Sigmoid colon (tissue), 7 donors: Measurements from ENCODE around the gene MEGF11. TPM values are rescaled to one million over a fixed set of nuclear protein-coding genes. Genes with fewer than 3 reads are reported as not detected.
"Not testable (repeated sequence)": the region's sequence is repeated elsewhere in the genome, so short reads cannot be mapped to it uniquely, and the experiment has no call there.

ENCODE experiments used
- DNase-seq: peaks from one replicate; pipeline ENCODE4 v3.0.0-alpha.2; 2019
- H3K27ac ChIP-seq, 4 donors: fragments of 200-600 bp; sonication (generic); one replicate each; pipeline ENCODE4 v1.5.1; 2016 to 2019; ENCODE audit warnings: mild to moderate bottlenecking in 1 of 4
- H3K27me3 ChIP-seq, 3 donors: fragments of 200-600 bp; sonication (generic); one replicate each; pipeline ENCODE4 v1.5.1; 2019; ENCODE audit warnings: mild to moderate bottlenecking in 1 of 3
- H3K36me3 ChIP-seq, 4 donors: fragments of 200-600 bp; sonication (generic); one replicate each; pipeline ENCODE4 v1.5.1; 2016 to 2019
- H3K4me1 ChIP-seq, 4 donors: fragments of 200-600 bp; sonication (generic); one replicate each; pipeline ENCODE4 v1.5.1; 2017 to 2019
- H3K4me3 ChIP-seq, 4 donors: fragments of 200-600 bp; sonication (generic); one replicate each; pipeline ENCODE4 v1.5.1; 2017 to 2019; ENCODE audit warnings: mild to moderate bottlenecking in 2 of 4, moderate library complexity in 1 of 4
- H3K9me3 ChIP-seq, 4 donors: fragments of 200-600 bp in 3 of 4; sonication (generic) in 3 of 4; one replicate each; pipeline versions ENCODE4 v1.5.1 to v1.6.1; 2013 to 2019
- CTCF ChIP-seq, 4 experiments: fragments of 450-650 bp in 3 of 4; fragments of 200-600 bp in 1 of 4; IDR thresholded peaks; one replicate each; pipeline ENCODE4 v1.5.1; 2016 to 2019; ENCODE audit warnings: antibody characterized with exemption in 4 of 4, mild to moderate bottlenecking in 3 of 4, moderate library complexity in 2 of 4
- EP300 ChIP-seq, 4 donors: sonication (generic); formaldehyde crosslinking; IDR thresholded peaks; one replicate each; pipeline ENCODE4 v1.6.1; 2017; ENCODE audit warnings: antibody characterized with exemption in 4 of 4
- POLR2A ChIP-seq, 2 donors: fragments of 450-650 bp; IDR thresholded peaks; one replicate each; pipeline ENCODE4 v1.6.1; 2016; ENCODE audit warnings: antibody characterized with exemption in 2 of 2, mild to moderate bottlenecking in 2 of 2, moderate library complexity in 2 of 2
- POLR2AphosphoS5 ChIP-seq, 4 donors: sonication (generic); formaldehyde crosslinking; IDR thresholded peaks; one replicate each; pipeline ENCODE4 v1.6.1; 2017; ENCODE audit warnings: antibody characterized with exemption in 4 of 4
- WGBS, 2 donors: extraction: QIAGEN DNeasy Blood & Tissue Kit; methylation state at CpG; one replicate each; pipeline ENCODE4 v1.1.7; 2013; 5-methylcytosine and 5-hydroxymethylcytosine counted together
- intact Hi-C: fragments of 100-400 bp; cut with DNase I; formaldehyde crosslinking; loops from one replicate; pipeline ENCODE4 v1.15.1; 2023
- polyA plus RNA-seq, 3 donors: library from polyadenylated mRNA; stranded (reverse); fragments of 200-250 nt; gene quantifications; one replicate each; pipeline ENCODE4 v1.2.3, GENCODE V29; 2013
- total RNA-seq, 4 donors: library from RNA; depleted of rRNA; stranded (reverse); fragments of >200 nt; gene quantifications; one replicate each; pipeline ENCODE4 v1.1.0, GENCODE V29; 2016
- donor health status: healthy with polysubstance abuse.
- donor health status: Bipolar disorder and iron deficiency.
- donor health status: healthy.

The MEGF11 gene
- total and polyA plus RNA-seq, 7 donors, result 0.04 TPM; not detected in 6

GRCh38 chr15:66008940-66009562 lies 244.5 kb downstream of the MEGF11 start:
- WGBS, 2 donors, result 7 to 38% methylated on average over 3 of the region's 3 CpGs
- intact Hi-C loops, result no loop called here
- no peak for DNase-seq

GRCh38 chr15:66007663-66008262 lies 245.8 kb downstream of the MEGF11 start:
- no peak overlapping the region for H3K4me3 ChIP-seq
- no peak overlapping the region for H3K27ac ChIP-seq
- no peaks in the 10 kb centered on the region for H3K9me3 ChIP-seq
- intact Hi-C loops, result no loop called here
- H3K4me1 ChIP-seq, result no peaks in the 10 kb centered on the region
- TF ChIP-seq POLR2A (IDR thresholded peaks at IDR 0.05), result no peak
- DNase-seq, result no peak
- H3K36me3 ChIP-seq, result no peaks in the 10 kb centered on the region
- peaks cover 0 to 8% (median 0%) of the 10 kb centered on the region in 3 donors for H3K27me3 ChIP-seq

More at GRCh38 chr15:66008940-66009562, 244.5 kb downstream of the MEGF11 start:
- Histone ChIP-seq H3K4me3 (no peak overlapping the region), H3K27me3 (peaks cover 0 to 8% (median 0%) of the 10 kb centered on the region in 3 donors), H3K9me3 (no peaks in the 10 kb centered on the region), H3K36me3 (no peaks in the 10 kb centered on the region), H3K27ac (no peak overlapping the region), H3K4me1 (no peaks in the 10 kb centered on the region)
- TF ChIP-seq EP300 (IDR thresholded peaks at IDR 0.05) (no peak), CTCF (IDR thresholded peaks at IDR 0.05) (no peak), POLR2AphosphoS5 (IDR thresholded peaks at IDR 0.05) (no peak), POLR2A (IDR thresholded peaks at IDR 0.05) (no peak)

- H3K27me3 ChIP-seq, result peaks cover 0 to 8% (median 0%) of the 10 kb centered on the region in 3 donors
- no peak for DNase-seq
- intact Hi-C loops, result no loop called here
- no peak for TF ChIP-seq POLR2AphosphoS5 (IDR thresholded peaks at IDR 0.05)
- no peak for TF ChIP-seq CTCF (IDR thresholded peaks at IDR 0.05)
- no peak for TF ChIP-seq POLR2A (IDR thresholded peaks at IDR 0.05)
- no peak for TF ChIP-seq EP300 (IDR thresholded peaks at IDR 0.05)
- no peaks in the 10 kb centered on the region for H3K4me1 ChIP-seq
- H3K36me3 ChIP-seq, result no peaks in the 10 kb centered on the region
- H3K4me3 ChIP-seq, result no peak overlapping the region
- WGBS, 2 donors, result 79 to 87% methylated on average over 7 of the region's 7 CpGs
- no peaks in the 10 kb centered on the region for H3K9me3 ChIP-seq
- H3K27ac ChIP-seq, result no peak overlapping the region
These were observed 246.6 kb downstream of the MEGF11 start for GRCh38 chr15:66006986-66007385.

- WGBS, 2 donors, result 39 to 48% methylated on average over 6 of the region's 6 CpGs
- no peak overlapping the region for H3K27ac ChIP-seq
- no peaks in the 10 kb centered on the region for H3K9me3 ChIP-seq
- no peaks in the 10 kb centered on the region for H3K36me3 ChIP-seq
- no peak overlapping the region for H3K4me3 ChIP-seq
- intact Hi-C loops, result no loop called here
- TF ChIP-seq POLR2A (IDR thresholded peaks at IDR 0.05), result no peak
- TF ChIP-seq POLR2AphosphoS5 (IDR thresholded peaks at IDR 0.05), result no peak
- no peak for TF ChIP-seq EP300 (IDR thresholded peaks at IDR 0.05)
- no peak for TF ChIP-seq CTCF (IDR thresholded peaks at IDR 0.05)
- no peaks in the 10 kb centered on the region for H3K4me1 ChIP-seq
- DNase-seq, result no peak
- peaks cover 0 to 13% (median 0%) of the 10 kb centered on the region in 3 donors for H3K27me3 ChIP-seq
These were observed 248.8 kb downstream of the MEGF11 start for GRCh38 chr15:66004618-66005262.

GRCh38 chr15:66003129-66003528 lies 250.4 kb downstream of the MEGF11 start:
- H3K36me3 ChIP-seq, DNase-seq, H3K4me3 ChIP-seq, H3K9me3 ChIP-seq, intact Hi-C loops, H3K4me1 ChIP-seq, H3K27ac ChIP-seq: not testable (repeated sequence)
- peaks cover 0 to 13% (median 0%) of the 10 kb centered on the region in 3 donors for H3K27me3 ChIP-seq
- WGBS, 2 donors, result 91 to 93% methylated on average over 4 of the region's 4 CpGs
